ENCODE measurements around the gene DNTT.

DNTT gene

DNA sequence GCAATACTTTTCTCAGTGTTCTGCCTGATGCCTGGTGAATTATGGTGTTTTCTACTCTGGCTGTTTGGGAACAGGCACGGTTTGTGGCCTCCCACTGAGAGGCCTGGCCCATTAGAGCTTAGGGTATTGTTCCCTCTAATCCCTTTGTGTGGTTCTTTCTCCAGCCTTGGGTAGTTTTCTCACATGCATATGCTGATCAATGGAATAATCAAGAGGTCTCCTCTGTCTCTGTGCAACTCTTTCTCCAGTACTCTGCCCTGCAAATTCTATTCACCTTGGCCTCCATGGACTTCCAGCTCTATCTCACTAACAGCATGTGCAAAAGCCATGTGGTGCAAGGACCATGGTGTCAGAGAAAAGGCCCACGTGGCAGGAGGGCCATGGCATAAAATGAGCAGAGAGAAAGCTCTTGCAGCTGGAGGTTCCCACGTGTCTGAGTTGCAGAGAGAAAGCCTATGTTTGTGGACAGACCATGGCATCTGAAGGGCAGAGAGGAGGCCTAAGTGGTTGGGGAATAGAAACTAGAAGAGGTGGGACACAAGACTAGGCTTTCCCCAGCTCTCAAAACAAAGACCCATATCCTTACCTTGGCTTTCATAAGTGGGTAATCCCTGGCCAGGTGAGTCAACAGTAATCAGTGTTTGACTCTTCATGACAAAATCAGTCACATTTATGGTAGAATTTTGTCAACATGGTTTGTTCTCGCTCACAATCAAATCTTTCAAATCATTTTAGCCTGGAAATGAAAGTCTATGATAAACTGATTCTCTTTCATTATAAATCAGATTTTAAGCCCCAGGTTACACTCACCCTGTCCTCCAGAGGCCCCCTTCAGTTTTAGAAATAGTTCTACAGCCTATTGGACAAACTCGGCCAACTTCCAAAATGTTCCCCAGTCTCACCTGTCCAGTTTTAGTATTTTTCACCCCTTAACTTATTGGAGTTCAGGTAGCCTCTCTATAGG lies 37.3 kb downstream of the DNTT start:
- no peak for TF ChIP-seq CTCF (IDR thresholded peaks at IDR 0.05; ENCODE audit: insufficient read depth, low read depth, low read length, missing control alignments)

DNA sequence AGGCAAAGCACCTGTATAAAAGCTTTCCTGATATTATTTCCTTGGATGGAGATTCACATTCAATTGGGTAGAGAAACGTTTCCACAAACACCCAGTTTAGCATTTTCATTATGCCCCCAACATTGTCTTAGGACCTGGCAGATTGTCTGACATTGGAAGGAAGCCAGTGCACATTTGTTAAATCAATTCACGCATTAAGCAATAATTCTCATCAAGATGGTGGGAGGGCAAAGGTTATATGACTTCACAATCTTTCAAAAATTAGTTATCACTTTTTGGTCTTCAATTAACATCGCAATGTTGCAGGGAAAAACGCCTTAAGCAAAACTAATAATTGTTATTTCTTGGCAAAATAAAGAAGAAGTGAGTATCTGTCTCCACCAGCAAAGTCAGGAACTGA lies 38.2 kb downstream of the DNTT start:
- DNase-seq (ENCODE audit: low read depth) = no peak
- TF ChIP-seq CTCF (IDR thresholded peaks at IDR 0.05; ENCODE audit: insufficient read depth, low read depth, low read length, missing control alignments) = no peak
- H3K4me3 ChIP-seq (ENCODE audit: low read length) = no peak overlapping the region

More for the DNA sequence above, 37.3 kb downstream of the DNTT start:
- no peak for DNase-seq (ENCODE audit: low read depth)
- no peak overlapping the region for H3K4me3 ChIP-seq (ENCODE audit: low read length)

- TF ChIP-seq CTCF (IDR thresholded peaks at IDR 0.05; ENCODE audit: insufficient read depth, low read depth, low read length, missing control alignments) = no peak
- no peak for DNase-seq (ENCODE audit: low read depth)
- H3K4me3 ChIP-seq (ENCODE audit: low read length) = no peak overlapping the region
Observed at GRCh38 chr10:96344178-96344577, 39.9 kb downstream of the DNTT start.

DNA sequence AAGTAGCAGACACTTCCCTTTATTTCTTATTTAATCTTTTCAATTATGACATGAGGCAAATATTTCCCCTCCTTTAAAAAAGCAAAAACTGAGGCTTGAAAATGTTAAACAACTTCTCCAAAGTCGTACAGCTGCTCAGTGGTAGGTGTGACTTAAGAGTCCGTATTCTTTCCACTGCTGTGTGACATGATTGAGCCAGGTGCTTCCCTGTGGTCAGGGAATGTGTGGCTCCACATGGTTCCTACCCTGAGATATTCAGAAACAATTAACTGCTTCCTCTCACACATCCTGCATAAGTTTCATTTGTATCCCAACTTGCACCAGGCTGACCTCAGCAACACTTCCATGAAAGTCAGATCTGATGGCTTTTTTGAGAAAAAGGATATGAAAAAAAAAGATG lies 41.0 kb downstream of the DNTT start:
- H3K4me3 ChIP-seq (ENCODE audit: low read length) = no peak overlapping the region
- TF ChIP-seq CTCF (IDR thresholded peaks at IDR 0.05; ENCODE audit: insufficient read depth, low read depth, low read length, missing control alignments) = no peak
- DNase-seq (ENCODE audit: low read depth) = no peak

DNA sequence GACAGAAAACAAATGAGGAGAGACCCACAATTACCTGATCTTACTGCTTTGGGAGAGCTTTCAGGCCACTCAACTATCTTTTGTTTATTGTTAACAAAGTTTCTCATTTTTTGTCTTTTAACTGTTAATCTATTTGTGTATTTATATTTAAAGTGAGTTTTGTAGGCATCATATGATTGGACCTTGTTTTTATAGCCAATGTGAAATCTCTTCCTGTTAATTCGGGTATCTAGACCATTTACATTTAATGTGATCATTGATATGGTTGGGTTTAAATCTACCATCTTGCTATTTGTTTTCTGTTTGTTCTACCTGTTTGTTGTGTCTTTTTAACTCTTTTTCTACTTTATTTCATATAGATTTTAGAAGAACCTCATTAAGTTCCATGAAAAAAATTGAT lies 42.1 kb downstream of the DNTT start:
- H3K4me3 ChIP-seq (ENCODE audit: low read length) = no peak overlapping the region
- no peak for TF ChIP-seq CTCF (IDR thresholded peaks at IDR 0.05; ENCODE audit: insufficient read depth, low read depth, low read length, missing control alignments)
- no peak for DNase-seq (ENCODE audit: low read depth)

GRCh38 chr10:96352027-96352426 lies 47.8 kb downstream of the DNTT start:
- no peak for DNase-seq (ENCODE audit: low read depth)
- no peak overlapping the region for H3K4me3 ChIP-seq (ENCODE audit: low read length)
- TF ChIP-seq CTCF (IDR thresholded peaks at IDR 0.05; ENCODE audit: insufficient read depth, low read depth, low read length, missing control alignments) = no peak

- H3K4me3 ChIP-seq (ENCODE audit: low read length) = no peak overlapping the region
- no peak for TF ChIP-seq CTCF (IDR thresholded peaks at IDR 0.05; ENCODE audit: insufficient read depth, low read depth, low read length, missing control alignments)
- DNase-seq (ENCODE audit: low read depth) = no peak
Observed at GRCh38 chr10:96352582-96352981, 48.3 kb downstream of the DNTT start.

Data from epithelial cell of esophagus (primary cell).